HepG2 (cell line): Measurements from ENCODE around the gene CLNS1A. TPM values are rescaled to one million over a fixed set of nuclear protein-coding genes. Genes with fewer than 3 reads are reported as not detected.

Experiments used
- ATAC-seq: fragments of 200-7000 bp; cut with Tn5 transposase; 3 replicates; pipeline ENCODE4 v1.9.1; 2020; ENCODE audit warnings: mild to moderate bottlenecking, moderate library complexity
- BruUV-seq: library from RNA; stranded (reverse); fragments of 400-500 nt; replicated peaks from 2 replicates; lab custom pipeline; 2021; lab: Mats Ljungman, UMichigan
- CTCF ChIA-PET: fragments of 300-600 bp; formaldehyde crosslinking; extraction: SDS; loops from one replicate; lab custom pipeline; 2021; ENCODE audit warnings: low total read pairs, inconsistent platforms, low intra/inter-chr PET ratio; lab: Yijun Ruan, JAX
- POLR2A ChIA-PET: fragments of 350-600 bp; sonication (Branson Sonifier 250); formaldehyde crosslinking; loops from one replicate; lab custom pipeline; 2020; ENCODE audit warnings: antibody characterized with exemption, inconsistent platforms; lab: Yijun Ruan, JAX
- DNase-seq: peaks from one replicate; pipeline ENCODE4 v3.0.0-alpha.2; 2015; ENCODE audit warnings: low spot score
- FAIRE-seq: peaks from 3 replicates; lab custom pipeline; 2011; peaks lifted over from hg19 to GRCh38; lab: Jason Lieb, UNC
- H2AFZ ChIP-seq: one replicate; pipeline ENCODE4 v1.6.1; 2011; ENCODE audit warnings: low read length, inconsistent platforms
- H3K27ac ChIP-seq: fragments of 300-600 bp; 3 replicates; pipeline ENCODE4 v1.8.0; 2011; ENCODE audit warnings: mixed run types, mild to moderate bottlenecking, mixed read lengths, low read length, inconsistent platforms; ENCODE audit not compliant: insufficient read depth; ENCODE audit errors: extremely low read length
- H3K27me3 ChIP-seq, 2 experiments: fragments of 200-600 bp in 1 of 2; 2 replicates in 1 of 2; 3 replicates in 1 of 2; pipeline versions ENCODE4 v1.6.0 to v1.8.0; 2011; ENCODE audit warnings: low read length in 2 of 2, mild to moderate bottlenecking in 2 of 2, moderate library complexity in 2 of 2, inconsistent platforms in 1 of 2; ENCODE audit not compliant: insufficient read depth in 2 of 2, control insufficient read depth in 1 of 2
- H3K36me3 ChIP-seq, 2 experiments: fragments of 200-600 bp in 1 of 2; replicated peaks in 1 of 2; 2 replicates in 1 of 2; 3 replicates in 1 of 2; pipeline versions ENCODE4 v1.5.1 to v1.8.0; 2011; ENCODE audit warnings: low read length in 2 of 2, inconsistent platforms in 1 of 2; ENCODE audit not compliant: insufficient read depth in 2 of 2, control insufficient read depth in 1 of 2
- H3K4me1 ChIP-seq: 2 replicates; pipeline ENCODE4 v1.5.1; 2012; ENCODE audit warnings: low read length, inconsistent platforms; ENCODE audit not compliant: insufficient read depth
- H3K4me2 ChIP-seq: 2 replicates; pipeline ENCODE4 v1.6.0; 2011; ENCODE audit warnings: low read depth, low read length, inconsistent platforms
- H3K4me3 ChIP-seq, 3 experiments: fragments of 200-600 bp in 1 of 3; sonication (generic), shearing (Covaris generic) in 1 of 3; replicated peaks in 1 of 3; 2 replicates each; pipeline ENCODE4 v1.5.1; 2011 to 2016; ENCODE audit warnings: low read length in 3 of 3, inconsistent platforms in 2 of 3, low read depth in 2 of 3, mild to moderate bottlenecking in 2 of 3, control low read depth in 1 of 3, mixed read lengths in 1 of 3; ENCODE audit not compliant: insufficient read depth in 1 of 3
- H3K79me2 ChIP-seq: one replicate; pipeline ENCODE4 v1.6.1; 2011; ENCODE audit warnings: low read length, inconsistent platforms; ENCODE audit not compliant: insufficient read depth
- H3K9ac ChIP-seq: 2 replicates; pipeline ENCODE4 v1.6.0; 2011; ENCODE audit warnings: mild to moderate bottlenecking, low read depth, low read length, inconsistent platforms; ENCODE audit not compliant: insufficient read depth
- H3K9me3 ChIP-seq: 2 replicates; pipeline ENCODE4 v1.5.1; 2012; ENCODE audit warnings: mild to moderate bottlenecking, low read length
- H4K20me1 ChIP-seq: 2 replicates; pipeline ENCODE4 v1.6.0; 2011; ENCODE audit warnings: inconsistent platforms, mild to moderate bottlenecking, low read length, moderate library complexity; ENCODE audit not compliant: insufficient read depth
- ATM ChIP-seq: fragments of 450-650 bp; IDR thresholded peaks from 2 replicates; pipeline ENCODE4 v1.7.1; 2017; ENCODE audit warnings: mild to moderate bottlenecking, borderline replicate concordance
- GABPA ChIP-seq, 2 experiments: IDR thresholded peaks; 2 replicates each; pipeline ENCODE4 v1.6.1; 2011 to 2016; ENCODE audit warnings: low read depth in 2 of 2, low read length in 1 of 2, missing biosample characterization in 1 of 2, missing genetic modification characterization in 1 of 2
- HOXA3 ChIP-seq: sonication (generic); formaldehyde crosslinking; IDR thresholded peaks from 2 replicates; pipeline ENCODE4 v1.5.0; 2020; ENCODE audit warnings: missing genetic modification reagents
- NFKB2 ChIP-seq: sonication (generic); formaldehyde crosslinking; IDR thresholded peaks from 2 replicates; pipeline ENCODE4 v1.4.0; 2020; ENCODE audit warnings: missing genetic modification reagents, borderline replicate concordance
- SRSF1 ChIP-seq: fragments of 200-400 bp; formaldehyde crosslinking; optimal IDR thresholded peaks from 2 replicates; pipeline ENCODE3; 2017; ENCODE audit warnings: mild to moderate bottlenecking, low read depth, low read length, moderate library complexity
- SUZ12 ChIP-seq: fragments of 150-350 bp; IDR thresholded peaks from 2 replicates; pipeline ENCODE4 v1.6.1; 2014; ENCODE audit warnings: low read depth, low read length
- ZNF224 ChIP-seq: sonication (generic); formaldehyde crosslinking; IDR thresholded peaks from 2 replicates; pipeline ENCODE4 v1.5.0; 2020; ENCODE audit warnings: mild to moderate bottlenecking, missing genetic modification reagents
- ZNF34 ChIP-seq: sonication (generic); formaldehyde crosslinking; IDR thresholded peaks from 2 replicates; pipeline ENCODE4 v1.4.0; 2020; ENCODE audit warnings: mild to moderate bottlenecking, missing genetic modification reagents, borderline replicate concordance
- ZNF776 ChIP-seq: sonication (generic); formaldehyde crosslinking; IDR thresholded peaks from 2 replicates; pipeline ENCODE4 v1.4.0; 2020; ENCODE audit warnings: mild to moderate bottlenecking, missing genetic modification reagents
- ZNF850 ChIP-seq: sonication (generic); formaldehyde crosslinking; conservative IDR thresholded peaks from 2 replicates; pipeline ENCODE4 v1.9.0; 2021; ENCODE audit warnings: mild to moderate bottlenecking, missing genetic modification reagents
- WGBS: methylation state at CpG from one replicate; pipeline ENCODE4 v1.1.6; 2017; ENCODE audit warnings: low lambda C conversion rate; 5-methylcytosine and 5-hydroxymethylcytosine counted together
- in situ Hi-C: cut with HindIII; loops from 2 replicates; pipeline ENCODE4 v1.10.0; 2017; ENCODE audit warnings: low pct_unique_long_range_greater_than_20kb; ENCODE audit not compliant: extremely low pct_ligation_motif_present
- intact Hi-C: fragments of 100-400 bp; cut with micrococcal nuclease; formaldehyde crosslinking; loops from one replicate; pipeline ENCODE4 v1.10.0; 2022; ENCODE audit not compliant: unreplicated experiment
- polyA plus RNA-seq, 8 experiments: library from polyadenylated mRNA; depleted of rRNA in 3 of 8; stranded (reverse) in 7 of 8; unstranded in 1 of 8; fragments of >200 nt; fragmentation: Illumina TruSeq in 4 of 8; extraction: Trizol in 4 of 8; gene quantifications; 2 replicates each; pipeline versions ENCODE4 v1.2.1 to v1.2.3, GENCODE V29; 2011 to 2016; ENCODE audit warnings: low read depth in 4 of 8, missing spikeins in 1 of 8, mixed read lengths in 1 of 8; ENCODE audit not compliant: insufficient read depth in 1 of 8
- total RNA-seq, 5 experiments: library from RNA; depleted of rRNA; stranded (reverse); fragments of >200 nt; fragmentation: Illumina TruSeq; extraction: Trizol; gene quantifications; 2 replicates each; pipeline ENCODE4 v1.2.3, GENCODE V29; 2016; ENCODE audit warnings: low read depth in 1 of 5
- TF ChIP-seq, protein P1 (sequence below): sonication (generic); formaldehyde crosslinking; IDR thresholded peaks from 2 replicates; pipeline ENCODE4 v1.9.0; 2022; ENCODE audit warnings: low read depth, missing genetic modification reagents
- TF ChIP-seq, protein P2 (sequence below): sonication (generic); formaldehyde crosslinking; IDR thresholded peaks from 2 replicates; pipeline ENCODE4 v1.4.0; 2020; ENCODE audit warnings: missing genetic modification reagents
- TF ChIP-seq, protein P3 (sequence below): sonication (generic); formaldehyde crosslinking; conservative IDR thresholded peaks from 2 replicates; pipeline ENCODE4 v1.8.0; 2022; ENCODE audit warnings: missing genetic modification reagents

The CLNS1A gene
- total and polyA plus RNA-seq, 2 of the 13 experiments (the other 11 are each of a cell fraction or from before 2014, with no cell fraction given) = 158 to 219 TPM

- TF ChIP-seq NFKB2 (no peak), ZNF34 (CRISPR knock-in tag) (no peak), ZNF776 (CRISPR knock-in tag) (no peak), GABPA (IDR thresholded peaks at IDR 0.05; ENCODE audit: low read depth, low read length) (no peak), GABPA (CRISPR knock-in tag; IDR thresholded peaks at IDR 0.05; ENCODE audit: low read depth) (no peak), ATM (no peak)
- TF ChIP-seq, protein P1, sequence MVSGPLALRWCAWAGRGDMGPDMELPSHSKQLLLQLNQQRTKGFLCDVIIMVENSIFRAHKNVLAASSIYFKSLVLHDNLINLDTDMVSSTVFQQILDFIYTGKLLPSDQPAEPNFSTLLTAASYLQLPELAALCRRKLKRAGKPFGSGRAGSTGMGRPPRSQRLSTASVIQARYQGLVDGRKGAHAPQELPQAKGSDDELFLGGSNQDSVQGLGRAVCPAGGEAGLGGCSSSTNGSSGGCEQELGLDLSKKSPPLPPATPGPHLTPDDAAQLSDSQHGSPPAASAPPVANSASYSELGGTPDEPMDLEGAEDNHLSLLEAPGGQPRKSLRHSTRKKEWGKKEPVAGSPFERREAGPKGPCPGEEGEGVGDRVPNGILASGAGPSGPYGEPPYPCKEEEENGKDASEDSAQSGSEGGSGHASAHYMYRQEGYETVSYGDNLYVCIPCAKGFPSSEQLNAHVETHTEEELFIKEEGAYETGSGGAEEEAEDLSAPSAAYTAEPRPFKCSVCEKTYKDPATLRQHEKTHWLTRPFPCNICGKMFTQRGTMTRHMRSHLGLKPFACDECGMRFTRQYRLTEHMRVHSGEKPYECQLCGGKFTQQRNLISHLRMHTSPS (CRISPR knock-in tag) = no peak
- FAIRE-seq (no peak), DNase-seq (no peak), ATAC-seq (no peak)
- no peaks in the 10 kb centered on the region for H4K20me1 ChIP-seq
- no peaks in the 10 kb centered on the region for H3K36me3 ChIP-seq
- POLR2A ChIA-PET = no interaction called here
- peaks cover 29% of the 10 kb centered on the region for H3K4me1 ChIP-seq
- H3K4me2 ChIP-seq = no peak overlapping the region
- H3K27me3 ChIP-seq = no peaks in the 10 kb centered on the region
- BruUV-seq = no TSS peak
- no peaks in the 10 kb centered on the region for H3K79me2 ChIP-seq
- H3K9me3 ChIP-seq = no peaks in the 10 kb centered on the region
- 23% methylated on average over 3 of the region's 3 CpGs for WGBS
- H3K27ac ChIP-seq = no peak overlapping the region
- H3K4me3 ChIP-seq = no peak overlapping the region
- CTCF ChIA-PET = no interaction called here
- in situ Hi-C loops (no loop called here), intact Hi-C loops (no loop called here)
- no peak overlapping the region for H2AFZ ChIP-seq
- no peak overlapping the region for H3K9ac ChIP-seq
These were observed 10.2 kb upstream of the CLNS1A start for GRCh38 chr11:77647654-77648305.

DNA sequence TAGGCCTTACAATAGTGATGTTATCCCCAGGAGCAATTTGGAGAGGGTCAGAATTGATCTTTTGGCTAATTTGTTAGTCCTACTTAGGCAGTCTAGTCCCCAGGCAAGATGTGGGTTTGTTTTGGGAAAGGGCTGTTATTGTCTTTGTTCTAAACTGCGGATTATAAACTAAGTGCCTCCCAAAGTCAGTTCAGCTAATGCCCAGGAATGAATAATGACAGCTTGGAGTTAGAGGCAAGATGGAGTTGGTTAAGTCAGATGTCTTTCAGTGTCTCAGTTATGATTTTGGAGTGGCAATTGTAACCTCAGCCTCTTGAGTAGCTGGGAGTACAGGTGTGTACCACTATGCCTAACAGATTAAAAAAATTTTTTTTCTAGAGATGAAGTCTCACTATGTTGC is 7.3 kb upstream of the CLNS1A start:
- peaks cover 15% of the 10 kb centered on the region for H3K9me3 ChIP-seq
- DNase-seq (no peak), ATAC-seq (no peak), FAIRE-seq (no peak)
- H3K4me1 ChIP-seq = peaks cover 31% of the 10 kb centered on the region
- H3K4me2 ChIP-seq = no peak overlapping the region
- WGBS = 47% methylated on average over 1 of the region's 1 CpG
- intact Hi-C loops (no loop called here), in situ Hi-C loops (no loop called here)
- BruUV-seq = no TSS peak
- no peaks in the 10 kb centered on the region for H4K20me1 ChIP-seq
- no peaks in the 10 kb centered on the region for H3K79me2 ChIP-seq
- CTCF ChIA-PET = no interaction called here
- POLR2A ChIA-PET = no interaction called here
- H3K27ac ChIP-seq = no peak overlapping the region
- H3K9ac ChIP-seq = no peak overlapping the region
- H3K4me3 ChIP-seq = no peak overlapping the region
- no peak overlapping the region for H2AFZ ChIP-seq
- no peaks in the 10 kb centered on the region for H3K27me3 ChIP-seq
- no peaks in the 10 kb centered on the region for H3K36me3 ChIP-seq
- TF ChIP-seq HOXA3 (CRISPR knock-in tag) (no peak), SRSF1 (no peak), ZNF850 (CRISPR knock-in tag) (no peak), SUZ12 (no peak), ZNF224 (CRISPR knock-in tag) (no peak)
- TF ChIP-seq, protein P2, sequence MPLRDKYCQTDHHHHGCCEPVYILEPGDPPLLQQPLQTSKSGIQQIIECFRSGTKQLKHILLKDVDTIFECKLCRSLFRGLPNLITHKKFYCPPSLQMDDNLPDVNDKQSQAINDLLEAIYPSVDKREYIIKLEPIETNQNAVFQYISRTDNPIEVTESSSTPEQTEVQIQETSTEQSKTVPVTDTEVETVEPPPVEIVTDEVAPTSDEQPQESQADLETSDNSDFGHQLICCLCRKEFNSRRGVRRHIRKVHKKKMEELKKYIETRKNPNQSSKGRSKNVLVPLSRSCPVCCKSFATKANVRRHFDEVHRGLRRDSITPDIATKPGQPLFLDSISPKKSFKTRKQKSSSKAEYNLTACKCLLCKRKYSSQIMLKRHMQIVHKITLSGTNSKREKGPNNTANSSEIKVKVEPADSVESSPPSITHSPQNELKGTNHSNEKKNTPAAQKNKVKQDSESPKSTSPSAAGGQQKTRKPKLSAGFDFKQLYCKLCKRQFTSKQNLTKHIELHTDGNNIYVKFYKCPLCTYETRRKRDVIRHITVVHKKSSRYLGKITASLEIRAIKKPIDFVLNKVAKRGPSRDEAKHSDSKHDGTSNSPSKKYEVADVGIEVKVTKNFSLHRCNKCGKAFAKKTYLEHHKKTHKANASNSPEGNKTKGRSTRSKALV (CRISPR knock-in tag) = no peak
- TF ChIP-seq, protein P3, sequence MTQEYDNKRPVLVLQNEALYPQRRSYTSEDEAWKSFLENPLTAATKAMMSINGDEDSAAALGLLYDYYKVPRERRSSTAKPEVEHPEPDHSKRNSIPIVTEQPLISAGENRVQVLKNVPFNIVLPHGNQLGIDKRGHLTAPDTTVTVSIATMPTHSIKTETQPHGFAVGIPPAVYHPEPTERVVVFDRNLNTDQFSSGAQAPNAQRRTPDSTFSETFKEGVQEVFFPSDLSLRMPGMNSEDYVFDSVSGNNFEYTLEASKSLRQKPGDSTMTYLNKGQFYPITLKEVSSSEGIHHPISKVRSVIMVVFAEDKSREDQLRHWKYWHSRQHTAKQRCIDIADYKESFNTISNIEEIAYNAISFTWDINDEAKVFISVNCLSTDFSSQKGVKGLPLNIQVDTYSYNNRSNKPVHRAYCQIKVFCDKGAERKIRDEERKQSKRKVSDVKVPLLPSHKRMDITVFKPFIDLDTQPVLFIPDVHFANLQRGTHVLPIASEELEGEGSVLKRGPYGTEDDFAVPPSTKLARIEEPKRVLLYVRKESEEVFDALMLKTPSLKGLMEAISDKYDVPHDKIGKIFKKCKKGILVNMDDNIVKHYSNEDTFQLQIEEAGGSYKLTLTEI (CRISPR knock-in tag) = no peak
